H1 (cell line): ENCODE measurements around the gene TDRD6. TPM values are rescaled to one million over a fixed set of nuclear protein-coding genes. Genes with fewer than 3 reads are reported as not detected.

Experiments
- CBX8 ChIP-seq: fragments of 300-800, 300-1000 bp; sonication (generic); IDR thresholded peaks from 2 replicates; pipeline ENCODE4 v1.7.1; 2016; ENCODE audit warnings: low read depth, low read length, borderline replicate concordance
- CHD1 ChIP-seq: IDR thresholded peaks from 2 replicates; pipeline ENCODE4 v1.6.1; 2012; ENCODE audit warnings: low read depth, low read length, improper control_type of control experiment
- CTBP2 ChIP-seq: IDR thresholded peaks from 2 replicates; pipeline ENCODE4 v1.7.0; 2011; ENCODE audit warnings: borderline replicate concordance, mild to moderate bottlenecking, moderate library complexity, mixed read lengths, low read length; ENCODE audit not compliant: insufficient read depth, insufficient read length
- EGR1 ChIP-seq: IDR thresholded peaks from 2 replicates; pipeline ENCODE4 v1.6.1; 2011; ENCODE audit warnings: low read depth, low read length, borderline replicate concordance
- EZH2 ChIP-seq: fragments of 200-600 bp; sonication (generic); IDR thresholded peaks from 2 replicates; pipeline ENCODE4 v1.7.1; 2012; ENCODE audit warnings: low read depth, mild to moderate bottlenecking, moderate library complexity, low read length, inconsistent platforms; ENCODE audit not compliant: severe bottlenecking
- GABPA ChIP-seq: IDR thresholded peaks from 2 replicates; pipeline ENCODE4 v1.6.1; 2011; ENCODE audit warnings: mild to moderate bottlenecking, low read length, moderate library complexity, borderline replicate concordance; ENCODE audit not compliant: insufficient read depth
- GTF2F1 ChIP-seq: IDR thresholded peaks from 2 replicates; pipeline ENCODE4 v1.6.1; 2012; ENCODE audit warnings: low read depth, low read length, improper control_type of control experiment, borderline replicate concordance
- HDAC2 ChIP-seq, 2 experiments: fragments of 300-600 bp in 1 of 2; sonication (generic) in 1 of 2; IDR thresholded peaks; 2 replicates each; pipeline ENCODE4 v1.6.1; 2011 to 2012; ENCODE audit warnings: low read depth in 2 of 2, low read length in 2 of 2, mild to moderate bottlenecking in 2 of 2, moderate library complexity in 2 of 2, borderline replicate concordance in 1 of 2, inconsistent platforms in 1 of 2
- HDAC6 ChIP-seq: IDR thresholded peaks from one replicate; pipeline ENCODE4 v1.7.1; 2012; ENCODE audit warnings: low read depth, mild to moderate bottlenecking, inconsistent platforms, low read length, moderate library complexity
- KDM1A ChIP-seq: fragments of 200-600, 300-600 bp; sonication (generic); IDR thresholded peaks from 2 replicates; pipeline ENCODE4 v1.7.1; 2016; ENCODE audit warnings: mild to moderate bottlenecking, low read length, borderline replicate concordance
- KDM4A ChIP-seq: IDR thresholded peaks from one replicate; pipeline ENCODE4 v1.7.1; 2012; ENCODE audit warnings: low read depth, mild to moderate bottlenecking, moderate library complexity, low read length, inconsistent platforms; ENCODE audit not compliant: severe bottlenecking
- MAFK ChIP-seq: IDR thresholded peaks from 2 replicates; pipeline ENCODE4 v1.6.1; 2012; ENCODE audit warnings: low read depth, mild to moderate bottlenecking, improper control_type of control experiment, low read length
- NRF1 ChIP-seq: IDR thresholded peaks from 2 replicates; pipeline ENCODE4 v1.6.1; 2011; ENCODE audit warnings: mild to moderate bottlenecking, low read depth, low read length, improper control_type of control experiment
- POLR2AphosphoS5 ChIP-seq: IDR thresholded peaks from 2 replicates; pipeline ENCODE4 v1.6.1; 2011; ENCODE audit warnings: low read depth, low read length
- RFX5 ChIP-seq: IDR thresholded peaks from 2 replicates; pipeline ENCODE4 v1.6.1; 2011; ENCODE audit warnings: low read depth, low read length, improper control_type of control experiment, borderline replicate concordance
- SP4 ChIP-seq: IDR thresholded peaks from 2 replicates; pipeline ENCODE4 v1.6.1; 2012; ENCODE audit warnings: low read length, inconsistent platforms
- TAF1 ChIP-seq: IDR thresholded peaks from 2 replicates; pipeline ENCODE4 v1.6.1; 2011; ENCODE audit warnings: mild to moderate bottlenecking, low read depth, low read length
- TEAD4 ChIP-seq: IDR thresholded peaks from 2 replicates; pipeline ENCODE4 v1.6.1; 2012; ENCODE audit warnings: low read depth, low read length, inconsistent platforms, mixed read lengths
- YY1 ChIP-seq: IDR thresholded peaks from 2 replicates; pipeline ENCODE4 v1.6.1; 2011; ENCODE audit warnings: low read depth, mild to moderate bottlenecking, low read length
- polyA plus RNA-seq, 7 experiments: library from polyadenylated mRNA; depleted of rRNA in 3 of 7; stranded (reverse) in 5 of 7; unstranded in 2 of 7; fragments of >200 nt in 5 of 7; fragments of 200-250 nt in 2 of 7; gene quantifications; 1 replicate in 5 of 7; 2 replicates in 1 of 7; 4 replicates in 1 of 7; pipeline versions ENCODE4 v1.2.1 to v1.2.3, GENCODE V29; 2011 to 2013; ENCODE audit warnings: missing spikeins in 2 of 7, mixed read lengths in 2 of 7
- total RNA-seq: library from RNA; stranded (reverse); fragmentation: NEBNext Ultra II Directional; extraction: Animal tissue kit (Norgen Biotek cat#: 25700); gene quantifications from 2 replicates; pipeline ENCODE4 v1.2.1, GENCODE V29; 2021
- TF ChIP-seq, protein P1 (sequence below): IDR thresholded peaks from 2 replicates; pipeline ENCODE4 v1.6.1; 2012; ENCODE audit warnings: low read length, inconsistent platforms
- TF ChIP-seq, protein P2 (sequence below): IDR thresholded peaks from 2 replicates; pipeline ENCODE4 v1.6.1; 2012; ENCODE audit warnings: inconsistent platforms

TDRD6 gene
- total and polyA plus RNA-seq, 2 of the 8 experiments (the other 6 are each of a cell fraction or from before 2014, with no cell fraction given), result 0.06 to 0.19 TPM

DNA sequence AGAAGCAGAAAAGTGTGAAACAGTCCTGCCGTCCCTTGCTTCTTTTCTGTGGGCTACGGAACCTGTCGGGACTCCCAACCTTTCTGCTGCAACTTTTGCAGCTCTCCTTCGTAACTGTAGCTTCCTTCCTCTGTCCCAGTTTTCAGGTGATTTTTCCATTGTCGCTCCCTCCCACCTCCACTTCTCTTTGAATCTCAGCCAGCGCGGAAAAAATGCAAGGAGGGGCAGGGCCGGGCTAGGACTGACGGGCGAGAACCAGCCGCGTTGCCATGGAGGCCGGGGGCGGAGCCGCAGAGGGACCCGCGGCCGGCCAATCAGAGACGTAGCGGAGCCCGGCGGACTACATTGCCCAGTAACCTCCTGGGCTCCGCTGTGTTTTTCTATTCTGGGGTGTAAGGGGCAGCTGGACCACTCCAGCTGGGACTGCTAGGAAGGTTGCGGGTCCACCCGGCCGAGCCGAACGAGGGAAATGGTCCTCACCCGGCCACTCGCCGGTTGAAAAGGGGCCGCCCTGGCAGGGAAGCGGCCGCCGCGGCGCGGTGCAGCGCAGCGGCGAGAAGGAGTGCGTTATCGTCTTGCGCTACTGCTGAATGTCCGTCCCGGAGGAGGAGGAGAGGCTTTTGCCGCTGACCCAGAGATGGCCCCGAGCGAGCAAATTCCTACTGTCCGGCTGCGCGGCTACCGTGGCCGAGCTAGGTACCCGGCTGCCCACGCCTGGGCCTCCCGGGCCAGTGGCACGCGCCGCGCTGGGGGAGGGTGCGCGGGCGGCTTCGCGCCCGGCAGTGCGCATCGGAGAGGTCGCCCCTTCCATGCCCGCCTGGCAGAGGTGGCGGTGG, 34.9 kb upstream of the TDRD6 start, which contains the start of the genes CYP39A1 and SLC25A27 (continued):
- peak; percentile 79 for TF ChIP-seq TAF1
- TF ChIP-seq KDM4A, result peak; percentile 99
- TF ChIP-seq HDAC6, result no peak
- no peak for TF ChIP-seq GABPA
- TF ChIP-seq, protein P1, sequence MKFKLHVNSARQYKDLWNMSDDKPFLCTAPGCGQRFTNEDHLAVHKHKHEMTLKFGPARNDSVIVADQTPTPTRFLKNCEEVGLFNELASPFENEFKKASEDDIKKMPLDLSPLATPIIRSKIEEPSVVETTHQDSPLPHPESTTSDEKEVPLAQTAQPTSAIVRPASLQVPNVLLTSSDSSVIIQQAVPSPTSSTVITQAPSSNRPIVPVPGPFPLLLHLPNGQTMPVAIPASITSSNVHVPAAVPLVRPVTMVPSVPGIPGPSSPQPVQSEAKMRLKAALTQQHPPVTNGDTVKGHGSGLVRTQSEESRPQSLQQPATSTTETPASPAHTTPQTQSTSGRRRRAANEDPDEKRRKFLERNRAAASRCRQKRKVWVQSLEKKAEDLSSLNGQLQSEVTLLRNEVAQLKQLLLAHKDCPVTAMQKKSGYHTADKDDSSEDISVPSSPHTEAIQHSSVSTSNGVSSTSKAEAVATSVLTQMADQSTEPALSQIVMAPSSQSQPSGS, result no peak
- no peak for TF ChIP-seq NRF1
- no peak for TF ChIP-seq KDM1A
- no peak for TF ChIP-seq EZH2
- no peak for TF ChIP-seq CBX8
- TF ChIP-seq SP4, result no peak
- 0 out of 2 replicates have a peak, but pooled peaks have one; percentile 10 for TF ChIP-seq POLR2AphosphoS5
- TF ChIP-seq MAFK, result no peak
- no peak for TF ChIP-seq EGR1
- TF ChIP-seq, protein P2, sequence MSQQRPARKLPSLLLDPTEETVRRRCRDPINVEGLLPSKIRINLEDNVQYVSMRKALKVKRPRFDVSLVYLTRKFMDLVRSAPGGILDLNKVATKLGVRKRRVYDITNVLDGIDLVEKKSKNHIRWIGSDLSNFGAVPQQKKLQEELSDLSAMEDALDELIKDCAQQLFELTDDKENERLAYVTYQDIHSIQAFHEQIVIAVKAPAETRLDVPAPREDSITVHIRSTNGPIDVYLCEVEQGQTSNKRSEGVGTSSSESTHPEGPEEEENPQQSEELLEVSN, result peak; percentile 45
- peak; percentile 72 for TF ChIP-seq CTBP2
- no peak for TF ChIP-seq YY1
- no peak; a peak in 1 of 4 replicates for TF ChIP-seq HDAC2 (IDR thresholded peaks at IDR 0.05; ENCODE audit: borderline replicate concordance in 1 of 2, low read depth in 2 of 2, low read length in 2 of 2)
- TF ChIP-seq GTF2F1, result no peak
- no peak for TF ChIP-seq RFX5
- no peak for TF ChIP-seq TEAD4
- TF ChIP-seq CHD1, result no peak
